Colon (tissue), 2 donors: ENCODE results near the gene ZNF346.
"Not testable (repeated sequence)": the region's sequence is repeated elsewhere in the genome, so short reads cannot be mapped to it uniquely, and the experiment has no call there.

ENCODE experiments used
- FAIRE-seq: peaks from 2 replicates; lab custom pipeline; 2012; peaks lifted over from hg19 to GRCh38; lab: Jason Lieb, UNC
- donor health status: control.
- donor health status: control.

Gene ZNF346

DNA sequence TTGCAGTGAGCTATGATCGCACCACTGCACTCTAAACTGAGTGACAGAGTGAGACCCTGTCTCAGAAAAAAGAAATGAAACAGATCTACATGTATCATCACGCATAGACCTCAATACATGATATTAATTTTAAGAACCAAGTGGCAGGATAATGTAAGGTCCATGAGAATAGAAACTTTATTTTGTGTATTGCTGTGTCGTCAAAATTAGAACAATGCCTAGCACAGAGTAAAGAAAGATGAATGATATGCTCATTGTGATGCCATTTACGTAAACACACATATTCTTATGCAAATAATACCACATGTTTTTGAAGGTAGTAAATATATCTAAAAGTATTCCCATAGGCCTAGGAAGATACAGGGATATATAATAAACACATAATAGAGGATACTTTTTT lies 12.3 kb upstream of the ZNF346 start:
- FAIRE-seq = no peak

DNA sequence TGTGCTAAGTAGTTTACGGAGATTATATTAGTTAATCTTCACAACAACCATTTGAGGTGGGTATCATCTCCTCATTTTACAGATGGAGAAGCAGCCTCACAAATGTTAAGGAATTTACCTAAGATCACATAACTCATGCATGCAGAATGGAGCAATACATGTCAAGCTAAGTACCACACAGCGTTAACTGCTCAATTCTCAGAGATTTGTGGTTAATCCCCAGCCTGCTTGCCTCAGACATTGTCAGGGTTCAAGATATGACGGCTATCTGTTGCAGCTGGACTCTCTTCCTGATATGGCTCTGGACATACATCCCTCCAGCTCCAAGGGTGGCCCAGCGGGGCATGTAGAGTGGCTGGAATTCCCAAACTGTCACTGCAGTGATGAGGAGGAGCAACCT lies 7.3 kb upstream of the ZNF346 start:
- no peak for FAIRE-seq

DNA sequence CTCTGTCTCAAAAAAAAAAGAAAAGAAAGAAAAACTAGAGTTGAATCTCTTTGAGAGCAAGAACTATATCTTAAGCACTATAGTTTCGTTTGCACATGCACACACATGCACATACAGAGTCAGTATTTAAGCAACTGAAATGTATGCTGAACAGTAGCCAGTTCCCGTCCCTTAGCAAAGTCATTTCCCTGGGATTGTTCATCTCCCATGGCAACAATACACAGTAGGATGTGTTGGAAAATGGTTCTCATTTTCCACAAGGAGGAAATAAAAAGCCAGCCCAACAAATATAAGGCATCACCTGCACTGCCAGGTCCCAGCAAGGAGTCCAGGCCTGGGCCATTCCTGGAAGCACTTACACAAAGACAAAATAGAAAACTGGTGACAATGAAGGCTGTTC lies 4.2 kb upstream of the ZNF346 start:
- FAIRE-seq = no peak

DNA sequence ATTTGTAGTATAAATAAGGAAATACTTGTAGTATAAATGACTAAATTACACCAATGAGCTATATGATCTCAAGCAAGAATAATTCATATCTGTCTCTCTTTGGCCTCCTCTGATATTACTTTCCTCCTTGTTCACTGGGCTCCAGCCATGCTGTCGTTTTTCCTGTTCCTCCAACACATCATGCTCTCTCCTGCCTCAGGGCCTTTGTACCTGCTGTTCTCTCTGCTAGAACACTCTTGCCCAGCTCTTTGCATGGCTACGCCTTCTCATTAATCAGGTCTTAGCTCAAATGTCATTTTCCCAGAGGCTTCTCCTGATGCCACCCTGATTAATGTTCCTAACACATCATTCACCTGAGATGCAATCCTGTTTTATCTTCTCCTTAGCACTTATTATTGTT lies 2.5 kb upstream of the ZNF346 start:
- no peak for FAIRE-seq

DNA sequence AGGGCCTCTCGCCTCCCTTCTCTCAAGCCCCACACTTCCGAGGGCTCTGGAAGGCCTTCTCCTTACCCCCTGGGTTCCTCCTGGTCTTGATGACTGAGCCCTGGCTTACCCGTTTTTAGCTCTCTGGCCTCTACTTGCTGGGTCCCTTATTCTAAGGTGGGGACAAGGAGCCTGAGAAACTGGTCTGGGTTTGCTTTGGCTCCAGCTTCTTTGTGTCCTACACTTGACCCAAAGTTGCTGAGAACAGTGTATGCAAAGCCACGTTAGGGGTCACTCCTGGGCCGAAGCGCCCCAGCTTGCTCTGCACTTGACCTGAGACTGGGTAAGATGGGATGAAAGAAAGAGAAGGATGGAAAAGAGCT lies 788 bp downstream of the ZNF346 start:
- no peak for FAIRE-seq

GRCh38 chr5:177024559-177024958 lies 2.1 kb downstream of the ZNF346 start:
- FAIRE-seq = no peak

GRCh38 chr5:177025101-177025601 lies 2.7 kb downstream of the ZNF346 start:
- no peak for FAIRE-seq

DNA sequence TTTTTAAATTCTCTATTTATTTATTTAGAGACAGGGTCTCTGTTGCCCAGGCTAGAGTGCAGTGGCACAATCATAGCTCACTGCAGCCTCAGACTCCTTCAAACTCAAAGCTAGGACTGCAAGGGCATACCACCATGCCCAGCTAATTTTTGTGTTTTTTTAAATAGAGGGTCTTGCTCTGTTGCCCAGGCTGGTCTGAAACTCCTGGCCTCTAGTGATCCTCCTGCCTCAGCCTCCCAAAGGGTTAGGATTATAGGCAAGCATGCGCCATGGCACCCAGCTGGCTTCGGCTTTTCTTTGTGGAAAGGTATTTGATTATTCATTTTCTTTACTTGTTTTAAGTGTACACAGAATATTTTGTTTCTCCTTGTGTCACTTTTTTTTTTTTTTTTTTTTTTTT lies 5.2 kb downstream of the ZNF346 start:
- no peak for FAIRE-seq

GRCh38 chr5:177029498-177029897 lies 7.0 kb downstream of the ZNF346 start:
- no peak for FAIRE-seq

DNA sequence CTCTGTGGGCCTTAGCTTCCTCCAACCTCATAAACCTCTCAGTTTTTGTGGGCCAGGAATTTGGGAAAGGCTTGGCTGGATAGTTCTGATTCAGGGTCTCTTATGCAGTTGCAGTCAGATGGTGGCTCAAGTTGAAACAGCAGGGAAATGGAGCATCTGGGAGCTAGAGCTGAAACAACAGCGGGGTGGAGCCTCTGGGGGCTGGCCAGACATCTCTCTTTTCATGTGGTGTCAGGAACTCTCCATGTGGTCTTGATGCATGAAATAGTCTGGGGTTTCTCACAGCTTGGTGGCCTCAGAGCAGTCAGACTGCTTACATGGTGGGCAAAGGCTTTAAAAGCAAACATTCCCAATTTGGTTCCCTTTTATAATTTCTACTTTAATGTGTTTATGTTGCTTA lies 13.5 kb downstream of the ZNF346 start:
- no peak for FAIRE-seq

- FAIRE-seq = no peak
Measured at GRCh38 chr5:177036443-177036842, 13.9 kb downstream of the ZNF346 start.

DNA sequence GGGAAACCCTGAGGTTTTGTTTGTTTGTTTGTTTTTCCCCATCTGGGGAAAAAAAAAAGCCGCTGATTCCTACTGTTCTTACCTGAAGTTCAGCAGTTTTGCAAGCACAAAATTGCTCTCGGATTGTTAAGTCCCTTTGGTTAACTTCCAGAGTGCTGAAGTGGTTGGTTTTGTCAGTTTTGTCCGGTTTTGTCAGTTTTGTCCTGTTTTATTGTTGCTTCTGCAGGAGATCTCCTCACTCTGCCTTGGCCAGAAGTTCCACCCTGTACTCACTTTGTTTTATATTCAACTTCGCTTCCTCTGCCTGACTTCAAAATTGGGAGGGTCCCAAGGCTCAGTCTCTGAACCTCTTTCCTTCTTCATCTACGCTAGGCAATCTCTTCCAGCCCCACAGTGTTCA lies 14.4 kb downstream of the ZNF346 start:
- FAIRE-seq = no peak

DNA sequence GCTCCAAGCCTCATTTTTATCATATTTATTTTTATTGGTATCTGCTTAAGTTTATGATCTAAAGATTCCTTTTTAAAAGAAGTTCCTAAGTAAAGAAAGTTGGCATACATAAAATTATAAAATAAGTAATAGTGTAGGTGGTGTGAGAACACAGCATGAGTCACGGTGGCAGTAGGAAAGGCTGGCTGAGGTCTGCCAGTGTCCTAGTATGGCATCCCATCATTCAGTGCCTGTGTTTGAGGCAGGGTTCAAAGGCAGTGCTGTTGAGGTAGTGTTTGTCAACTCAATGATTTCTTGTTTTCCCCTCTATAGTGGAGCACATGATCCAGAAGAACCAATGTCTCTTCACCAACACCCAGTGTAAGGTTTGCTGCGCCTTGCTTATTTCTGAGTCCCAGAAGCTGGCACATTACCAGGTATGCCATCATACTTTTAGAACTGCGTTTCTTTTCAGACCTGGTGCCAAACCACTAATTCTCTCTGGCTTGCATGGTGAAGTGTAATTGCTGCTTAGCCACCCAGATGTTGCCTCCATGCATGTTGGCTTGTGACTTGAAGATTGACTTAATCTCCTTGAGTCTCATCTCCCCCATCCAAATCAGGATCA lies 18.4 kb downstream of the ZNF346 start:
- no peak for FAIRE-seq

GRCh38 chr5:177041936-177042335 lies 19.4 kb downstream of the ZNF346 start:
- FAIRE-seq = no peak

- no peak for FAIRE-seq
Measured at GRCh38 chr5:177043114-177043513, 20.6 kb downstream of the ZNF346 start.

DNA sequence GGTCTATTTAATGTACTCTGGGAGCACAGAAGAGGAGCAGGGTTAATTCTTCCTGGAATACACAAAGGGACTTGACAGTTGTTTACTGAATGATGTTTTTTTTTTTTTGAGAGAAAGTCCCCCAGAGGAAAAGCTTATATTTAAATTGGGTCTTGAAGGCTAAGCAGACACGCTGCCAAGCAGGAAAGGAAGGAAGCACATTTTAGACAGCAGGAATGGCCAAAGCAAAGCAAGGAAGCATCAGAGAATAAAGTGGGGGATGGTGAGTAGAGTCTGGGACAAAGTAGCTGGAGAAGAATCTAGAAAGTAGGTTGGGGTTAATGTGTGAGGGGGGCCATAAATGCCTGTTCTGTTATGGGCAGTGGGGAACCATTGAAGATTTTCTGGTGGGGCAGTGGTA lies 21.5 kb downstream of the ZNF346 start:
- no peak for FAIRE-seq

DNA sequence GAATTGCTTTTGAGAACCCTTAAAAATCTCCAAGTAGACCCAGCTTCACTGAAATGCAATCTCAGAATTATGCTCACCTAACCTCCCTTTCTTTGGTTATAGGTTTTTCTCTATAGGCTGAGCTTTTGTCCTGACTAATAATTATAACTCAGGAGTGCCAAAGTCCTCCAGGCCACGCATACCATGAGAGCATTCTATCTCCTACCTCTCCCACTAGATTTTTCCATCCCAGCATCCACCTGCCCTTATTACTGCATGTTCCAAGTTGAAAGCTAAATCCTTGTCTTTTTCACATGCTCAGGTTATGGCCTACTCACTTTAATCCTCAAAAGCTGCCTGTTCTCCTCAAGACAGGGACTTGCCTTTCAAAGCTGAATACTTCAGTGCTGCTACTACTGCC lies 22.1 kb downstream of the ZNF346 start:
- FAIRE-seq = no peak

DNA sequence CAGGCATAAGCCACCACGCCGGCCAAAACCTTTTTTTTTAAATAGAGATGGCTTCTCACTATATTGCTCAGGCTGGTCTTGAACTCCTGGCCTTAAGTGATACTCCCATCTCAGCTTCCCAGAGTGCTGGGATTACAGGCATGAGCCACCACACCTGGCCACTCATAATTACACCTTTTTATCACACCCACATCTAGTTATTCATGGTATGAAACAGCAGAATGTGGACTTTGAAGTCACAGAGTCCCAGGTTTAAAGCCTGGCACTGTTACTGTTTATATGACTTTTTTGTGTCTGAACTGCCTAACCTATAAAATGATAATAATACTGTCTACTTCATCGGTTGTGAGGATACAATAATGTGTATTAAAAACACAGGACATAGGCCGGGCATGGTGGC lies 23.1 kb downstream of the ZNF346 start:
- FAIRE-seq = no peak

DNA sequence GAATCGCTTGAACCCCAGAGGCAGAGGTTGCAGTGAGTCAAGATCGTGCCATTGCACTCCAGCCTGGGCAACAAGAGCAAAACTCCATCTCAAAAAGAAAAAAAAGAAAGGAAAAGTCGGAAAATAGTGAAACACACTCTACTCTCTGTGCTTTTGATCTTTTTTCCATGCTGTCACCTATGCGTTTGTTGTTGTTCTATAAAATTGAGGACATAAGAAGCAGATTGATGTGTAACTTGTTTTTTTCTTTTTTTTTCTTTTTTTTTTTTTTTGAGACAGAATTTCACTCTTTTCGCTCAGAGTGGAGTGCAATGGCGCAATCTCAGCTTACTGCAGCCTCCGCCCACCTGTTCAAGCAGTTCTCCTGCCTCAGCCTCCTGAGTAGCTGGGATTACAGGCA lies 26.0 kb downstream of the ZNF346 start:
- FAIRE-seq = not testable (repeated sequence)

- FAIRE-seq = no peak
Measured at GRCh38 chr5:177049285-177049684, 26.8 kb downstream of the ZNF346 start.

GRCh38 chr5:177064500-177065277 lies 42.2 kb downstream of the ZNF346 start:
- no peak for FAIRE-seq

DNA sequence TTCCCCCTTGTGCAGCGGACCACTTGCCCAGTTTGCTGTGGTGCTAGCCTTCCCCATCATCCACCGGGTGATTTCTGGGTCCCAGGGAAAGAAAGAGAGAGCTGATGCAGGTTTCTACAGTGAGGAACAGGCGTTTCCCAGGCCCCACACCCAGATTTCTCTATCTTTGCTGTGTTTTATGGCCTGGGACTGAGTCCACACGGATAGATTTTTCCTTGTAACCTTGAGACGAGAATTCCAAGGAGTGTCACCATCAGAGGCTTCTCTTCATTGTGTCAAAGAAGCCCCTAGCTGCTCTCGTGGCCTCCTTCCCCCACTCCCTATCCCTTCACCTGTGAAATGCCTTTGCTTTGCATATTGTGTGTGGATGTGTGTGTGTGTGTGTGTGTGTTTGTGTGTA lies 43.0 kb downstream of the ZNF346 start:
- FAIRE-seq = no peak

GRCh38 chr5:177066224-177066623 lies 43.7 kb downstream of the ZNF346 start:
- no peak for FAIRE-seq

GRCh38 chr5:177067503-177067902 lies 45.0 kb downstream of the ZNF346 start:
- FAIRE-seq = no peak
